GM19023 (cell line): ENCODE data around the gene ANKRD52.
"Not testable (repeated sequence)": the region's sequence is repeated elsewhere in the genome, so short reads cannot be mapped to it uniquely, and the experiment has no call there.

Source experiments
- ATAC-seq: cut with Tn5 transposase; IDR thresholded peaks from one replicate; pipeline ENCODE4 v1.9.1; 2021; ENCODE audit warnings: mild to moderate bottlenecking, moderate library complexity; ENCODE audit not compliant: unreplicated experiment

ANKRD52 gene

DNA sequence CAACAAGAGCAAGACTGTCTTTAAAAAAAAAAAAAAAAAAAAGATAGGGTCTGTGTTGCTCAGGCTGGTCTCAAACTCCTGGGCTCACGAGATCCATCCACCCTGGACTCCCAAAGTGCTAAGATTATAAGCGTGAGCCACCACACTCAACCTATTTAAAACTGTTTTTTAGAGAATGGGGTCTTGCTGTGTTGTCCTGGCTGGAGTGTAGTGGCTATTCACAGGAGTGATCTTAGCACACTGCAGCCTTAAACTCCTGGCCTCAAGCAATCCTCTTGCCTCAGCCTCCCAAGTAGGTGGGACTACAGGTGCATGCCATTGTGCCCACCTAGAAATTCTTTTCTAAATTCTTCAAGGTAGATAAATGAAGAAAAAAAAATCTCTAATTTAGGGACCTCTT, 16.1 kb upstream of the ANKRD52 start:
- no peak for ATAC-seq

DNA sequence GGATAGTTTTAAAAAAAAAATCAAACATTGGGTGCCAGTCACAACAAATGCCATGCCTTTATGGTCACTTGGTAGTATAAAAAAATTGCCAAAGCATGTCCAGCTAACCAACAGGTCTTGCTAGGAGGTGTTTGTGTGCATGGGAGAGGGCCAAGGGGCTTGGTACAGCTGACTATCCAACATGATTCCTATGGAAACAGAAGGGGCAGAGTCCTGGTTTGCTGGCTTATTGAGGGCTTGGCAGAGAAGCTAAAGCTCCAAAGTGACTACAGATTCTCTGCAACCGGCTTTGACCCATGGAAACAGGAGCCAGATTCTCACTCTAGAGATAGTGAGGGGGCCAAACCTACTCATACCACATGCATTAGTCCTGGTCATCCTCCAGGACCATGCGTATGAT, 14.3 kb upstream of the ANKRD52 start:
- ATAC-seq, result not testable (repeated sequence)

DNA sequence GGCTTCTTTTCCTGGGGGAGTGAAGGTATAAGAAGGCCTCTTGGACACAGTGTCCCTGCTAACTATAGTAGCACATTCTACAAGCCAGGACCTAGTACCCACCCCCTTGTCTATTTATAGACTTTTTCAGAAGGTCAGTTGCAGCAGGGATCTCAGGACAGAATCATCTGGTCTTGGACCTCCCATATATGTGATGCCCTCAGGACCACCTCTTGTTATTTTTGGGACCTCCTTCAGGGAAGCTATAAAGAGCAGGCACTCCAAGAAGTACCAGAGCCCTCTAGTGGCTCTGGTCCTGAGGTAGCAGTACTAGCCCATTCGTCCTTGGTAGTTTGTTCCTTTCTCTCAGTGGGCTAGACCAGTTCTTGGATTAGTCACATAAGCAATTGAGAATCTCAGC, 12.8 kb upstream of the ANKRD52 start:
- no peak for ATAC-seq

DNA sequence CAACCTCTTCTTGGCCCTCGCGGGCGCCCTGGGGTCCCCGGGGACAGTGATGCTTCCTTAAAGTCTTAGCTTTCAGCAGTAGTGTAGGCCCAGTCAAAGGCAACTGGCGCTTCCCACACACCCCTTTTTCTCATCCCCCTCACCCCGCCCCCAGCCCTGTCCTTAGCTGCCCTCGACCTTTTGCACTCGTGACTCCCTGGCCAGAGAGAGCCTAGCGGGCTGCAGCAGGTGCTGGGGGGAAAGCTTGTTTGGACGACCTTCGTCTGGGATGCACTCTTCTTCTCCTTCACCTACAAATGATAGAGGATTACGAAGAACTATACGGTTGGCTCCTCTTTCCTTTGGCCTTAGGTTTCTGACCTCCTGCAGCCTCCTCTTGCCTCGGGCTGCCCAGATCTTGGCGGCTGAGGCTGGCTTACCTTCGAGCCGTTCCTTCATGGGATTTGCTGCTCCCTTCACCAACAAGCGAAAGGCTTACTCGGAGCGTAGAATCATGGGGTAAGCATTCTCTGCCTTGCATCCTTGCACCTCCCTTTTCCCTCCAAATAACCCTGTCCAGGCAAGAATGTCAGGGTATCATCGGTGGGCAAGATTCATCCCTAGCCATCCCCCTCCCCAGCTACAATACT, 9.4 kb upstream of the ANKRD52 start:
- peak; percentile 20 for ATAC-seq

DNA sequence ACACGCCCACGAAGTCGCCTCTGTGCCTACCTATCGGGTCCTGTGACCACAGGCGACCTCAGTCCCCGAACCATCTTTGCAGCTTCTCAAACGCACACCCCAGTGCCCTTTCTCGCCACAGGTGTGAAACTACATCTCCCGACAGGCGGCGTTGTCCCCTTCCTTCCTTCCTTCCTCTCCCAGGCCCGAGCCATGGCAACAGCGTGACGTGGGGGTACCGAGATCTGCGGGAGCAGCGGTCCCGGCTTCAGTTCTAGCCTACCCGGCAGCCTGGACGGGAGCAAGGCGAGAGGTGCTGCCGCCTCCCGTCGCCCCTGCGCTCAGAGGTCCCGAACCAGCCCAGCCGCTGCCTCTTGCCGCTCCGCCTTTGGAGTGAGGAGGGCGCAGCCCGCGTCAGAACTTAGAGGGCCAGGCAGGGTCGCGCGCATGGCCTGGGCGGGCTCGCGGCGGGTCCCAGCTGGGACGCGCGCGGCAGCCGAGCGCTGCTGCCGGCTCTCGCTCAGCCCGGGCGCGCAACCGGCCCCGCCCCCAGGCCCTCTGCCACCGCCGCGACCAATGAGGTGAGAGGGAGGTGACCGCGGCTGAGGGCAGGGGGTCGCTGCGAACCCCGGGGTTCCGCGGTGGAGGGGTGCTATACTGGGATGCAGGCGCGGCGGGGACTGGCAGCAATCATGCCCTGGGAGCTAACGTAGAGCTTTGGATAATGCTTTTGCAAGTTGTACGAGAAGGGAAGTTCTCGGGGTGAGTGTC, 8.7 kb upstream of the ANKRD52 start, which contains the start of gene COQ10A:
Gene COQ10A, plus strand, starts transcription at position 250 of the 750 bp plus-strand sequence. Its CDS starts 177 bp downstream, at position 427.
- ATAC-seq, result peak; percentile 93

DNA sequence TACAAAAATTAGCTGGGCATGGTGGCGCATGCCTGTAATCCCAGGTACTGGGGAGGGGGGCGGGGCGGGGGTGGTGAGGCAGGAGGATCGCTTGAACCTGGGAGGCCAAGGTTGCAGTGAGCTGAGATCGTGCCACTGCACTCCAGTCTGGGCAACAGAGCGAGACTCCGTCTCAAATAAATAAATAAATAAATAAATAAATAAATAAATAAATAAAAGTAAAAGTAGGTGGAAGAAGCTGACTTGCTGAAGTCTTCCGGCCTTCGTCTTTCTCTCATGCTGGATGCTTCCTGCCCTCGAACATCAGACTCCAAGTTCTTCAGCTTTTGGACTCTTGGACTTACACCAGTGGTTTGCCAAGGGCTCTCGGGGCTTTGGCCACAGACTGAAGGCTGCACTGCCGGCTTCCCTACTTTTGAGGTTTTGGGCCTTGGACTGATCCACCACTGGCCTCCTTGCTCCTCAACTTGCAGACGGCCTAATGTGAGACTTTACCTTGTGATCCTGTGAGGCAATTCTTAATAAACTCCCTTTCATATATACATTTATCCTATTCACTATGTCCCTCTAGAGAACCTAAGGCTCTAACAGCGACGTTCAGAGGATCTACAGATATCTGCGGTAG, 8.0 kb upstream of the ANKRD52 start:
- not testable (repeated sequence) for ATAC-seq

DNA sequence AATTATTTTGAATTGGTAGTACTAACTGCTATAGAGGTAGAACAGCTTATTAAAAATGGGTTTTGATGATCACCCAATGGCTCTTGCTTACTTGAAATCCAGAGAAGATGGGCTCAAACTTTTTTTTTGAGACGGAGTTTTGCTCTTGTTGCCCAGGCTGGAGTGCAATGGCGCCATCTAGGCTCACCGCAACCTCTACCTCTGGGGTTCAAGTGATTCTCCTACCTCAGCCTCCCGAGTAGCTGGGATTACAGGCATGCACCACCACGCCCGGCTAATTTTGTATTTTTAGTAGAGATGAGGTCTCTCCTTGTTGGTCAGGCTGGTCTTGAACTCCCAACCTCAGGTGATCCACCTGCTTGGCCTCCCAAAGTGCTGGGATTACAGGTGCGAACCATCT, 4.8 kb upstream of the ANKRD52 start:
- not testable (repeated sequence) for ATAC-seq

DNA sequence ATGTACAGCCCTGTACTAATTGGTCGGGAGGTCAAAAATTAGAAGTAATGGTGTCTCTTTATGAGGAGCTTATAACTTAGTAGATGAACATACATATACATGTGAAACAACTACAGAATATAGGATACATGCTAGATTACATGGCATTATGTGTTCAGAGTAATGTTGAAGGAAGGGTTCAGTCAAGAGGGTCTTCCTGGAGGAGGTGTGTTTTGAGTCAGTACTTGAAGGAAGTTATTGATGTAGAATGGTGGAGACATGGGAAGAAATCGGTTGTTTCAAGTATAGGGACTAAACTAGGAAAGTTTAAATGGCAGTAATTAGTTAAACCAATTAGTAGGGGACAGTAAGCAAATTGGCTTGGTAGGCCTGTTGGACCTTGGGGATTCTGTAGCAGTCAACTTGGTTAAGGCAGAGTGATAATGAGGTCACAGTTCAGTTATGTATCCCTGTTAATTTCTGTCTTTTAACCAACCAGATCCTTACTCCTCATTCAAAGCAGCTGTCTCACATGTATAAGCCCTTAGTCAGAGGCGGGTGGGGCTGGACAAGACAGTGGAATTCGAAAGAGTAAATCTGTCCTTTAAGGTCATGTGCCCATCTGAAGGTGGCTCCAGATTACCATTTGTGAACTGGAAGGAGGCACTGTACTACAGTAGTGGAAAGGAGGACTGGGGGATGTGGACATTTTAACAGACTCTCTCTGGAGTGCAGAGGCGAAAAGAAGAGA, 3.5 kb upstream of the ANKRD52 start:
- no peak for ATAC-seq

DNA sequence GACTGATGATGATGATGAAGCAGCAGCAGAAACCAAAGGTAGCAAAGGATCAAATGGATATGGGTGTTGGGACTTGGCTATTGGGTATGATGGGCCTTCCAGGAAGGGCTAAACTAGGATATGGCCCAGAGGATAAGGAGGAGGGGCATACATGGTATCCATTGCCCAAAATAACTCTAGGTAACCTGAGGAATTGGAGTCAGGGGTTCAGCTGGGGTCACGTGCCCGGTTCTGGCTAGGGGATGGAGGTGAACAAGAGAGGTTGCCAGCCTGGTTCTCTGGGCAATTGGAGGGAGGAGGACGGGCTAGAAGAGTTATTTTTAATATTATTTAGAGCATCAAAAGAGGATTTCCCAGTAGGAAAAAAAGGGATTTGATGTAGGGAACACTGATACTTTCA, 2.7 kb upstream of the ANKRD52 start:
- no peak for ATAC-seq

DNA sequence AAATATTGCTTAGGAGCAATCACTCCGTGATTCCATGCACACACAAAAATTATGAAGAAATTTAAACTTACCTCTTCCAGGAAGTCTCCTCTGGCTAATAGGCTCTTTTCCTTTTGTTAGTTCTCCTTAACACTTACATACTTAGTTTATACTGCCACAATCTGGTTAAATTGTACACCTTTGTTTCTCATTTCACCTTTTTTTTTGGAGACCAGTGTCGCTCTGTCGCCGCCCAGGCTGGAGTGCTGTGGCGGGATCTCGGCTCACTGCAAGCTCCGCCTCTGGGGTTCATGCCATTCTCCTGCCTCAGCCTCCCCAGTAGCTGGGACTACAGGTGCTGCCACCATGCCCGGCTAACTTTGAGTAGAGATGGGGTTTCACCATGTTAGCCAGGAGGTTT, 2.2 kb upstream of the ANKRD52 start:
- ATAC-seq, result no peak

DNA sequence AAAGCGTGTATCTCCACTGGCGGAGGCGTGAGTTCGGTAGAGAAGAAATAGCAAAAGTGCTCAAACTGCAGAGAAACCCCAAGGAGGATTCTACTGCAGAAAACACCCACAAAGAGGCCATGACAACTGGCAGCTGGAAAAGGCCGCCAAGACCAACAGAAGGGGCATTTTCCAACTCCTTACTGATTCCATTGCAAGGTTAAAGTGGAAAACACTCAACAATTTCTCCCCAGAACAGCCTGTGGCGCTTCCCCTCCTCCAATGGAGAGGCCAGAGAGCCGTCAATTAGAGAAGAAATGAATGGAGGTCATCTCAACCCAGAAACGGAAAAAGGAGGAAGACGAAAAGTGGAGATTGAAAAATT, 618 bp upstream of the ANKRD52 start:
- no peak for ATAC-seq

DNA sequence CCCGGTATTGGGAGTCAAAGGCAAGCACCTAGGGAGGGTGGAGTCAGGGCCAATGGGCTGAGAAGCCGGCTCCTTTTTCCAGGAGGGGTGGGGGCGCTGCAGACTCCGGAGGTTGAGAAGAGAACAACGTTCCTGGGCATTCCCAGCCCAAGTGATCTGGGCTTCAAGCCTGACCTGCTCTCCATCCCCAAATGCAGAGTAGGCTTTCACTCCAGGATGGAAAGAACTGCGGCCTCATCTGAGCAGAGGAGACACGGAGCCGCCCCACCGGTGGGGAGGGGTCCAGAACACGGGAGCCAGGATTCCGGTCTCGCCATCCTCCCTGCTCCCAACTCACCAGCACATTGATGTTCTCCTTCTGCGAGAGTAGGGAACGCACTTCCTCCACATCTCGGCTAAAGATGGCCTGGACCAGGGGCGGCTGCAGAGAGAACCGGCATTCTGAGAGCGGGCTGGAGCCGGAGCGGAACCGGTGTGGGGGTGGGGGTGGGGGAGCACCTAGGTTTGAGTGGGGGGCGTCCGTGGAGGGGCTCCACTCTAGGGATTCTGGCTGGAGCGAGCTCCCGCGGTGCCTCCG, 605 bp downstream of the ANKRD52 start:
- ATAC-seq, result peak; percentile 11

DNA sequence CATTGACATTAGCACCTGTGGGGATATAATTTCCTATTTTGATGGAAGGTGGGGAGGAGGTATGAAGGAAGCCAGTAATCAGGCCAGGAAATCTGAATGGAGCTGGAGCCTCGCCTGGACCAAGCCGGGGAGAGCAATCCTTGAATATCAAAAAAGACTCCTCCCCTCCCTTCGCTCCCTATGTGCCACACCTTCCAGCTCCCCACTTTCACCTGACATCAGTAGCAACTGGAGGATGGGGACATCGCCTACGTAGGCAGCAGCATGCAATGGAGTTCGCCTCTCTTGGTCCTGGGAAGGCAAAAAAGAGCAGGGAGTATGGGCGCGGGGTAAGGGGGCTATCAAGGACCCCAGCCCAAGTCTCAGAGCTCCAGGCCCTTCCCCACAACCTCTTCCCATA, 1.1 kb downstream of the ANKRD52 start:
- no peak for ATAC-seq

DNA sequence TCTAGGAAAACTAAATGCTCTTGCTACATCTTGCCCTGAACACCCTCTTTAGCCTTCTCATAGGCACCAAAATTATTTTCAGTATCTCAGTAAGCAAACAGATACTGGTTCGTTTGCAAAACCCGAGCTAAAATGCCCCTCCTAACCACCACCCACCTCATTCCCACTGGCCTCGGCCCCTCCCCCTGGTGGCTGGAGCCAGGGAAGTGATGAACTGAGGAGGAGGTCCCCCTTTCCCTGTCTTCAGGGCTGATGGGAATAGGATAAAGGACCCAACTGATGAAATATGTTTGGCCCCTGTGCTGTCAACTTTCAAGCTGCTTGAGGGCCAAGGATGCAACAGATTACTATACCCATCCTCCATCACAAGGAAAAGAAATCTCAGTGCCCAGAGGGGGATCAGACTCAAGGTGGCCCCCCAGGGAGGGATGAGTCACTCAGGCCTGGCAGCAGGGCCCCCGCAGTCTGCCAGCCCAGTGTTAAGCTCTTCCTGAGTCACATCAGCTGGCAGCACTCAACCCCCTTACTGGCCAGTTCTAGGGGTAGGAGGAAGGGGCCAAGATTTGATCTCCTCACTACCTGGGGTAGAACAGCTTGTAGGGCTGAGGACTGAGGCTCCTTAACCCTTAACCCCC, 1.7 kb downstream of the ANKRD52 start:
- no peak for ATAC-seq

DNA sequence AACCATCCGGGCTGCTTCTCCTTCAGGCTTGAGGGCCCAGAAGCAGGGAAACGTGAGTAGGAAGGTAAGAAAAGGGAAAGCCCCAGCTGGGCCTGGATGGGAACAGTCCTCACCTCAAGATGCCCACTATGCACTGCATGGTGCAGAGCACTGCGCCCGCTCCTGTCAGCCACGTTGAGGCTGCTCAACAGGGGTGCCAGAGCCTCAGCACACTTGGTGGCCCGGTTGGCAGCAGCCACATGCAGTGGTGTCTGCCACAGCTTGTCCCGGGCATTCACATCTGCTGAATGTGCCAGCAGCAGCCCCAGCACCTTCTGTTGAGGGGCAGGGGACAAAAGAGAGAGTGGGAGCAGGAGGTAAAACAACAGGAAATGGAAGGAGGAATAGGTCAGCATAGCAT, 2.5 kb downstream of the ANKRD52 start:
- no peak for ATAC-seq

DNA sequence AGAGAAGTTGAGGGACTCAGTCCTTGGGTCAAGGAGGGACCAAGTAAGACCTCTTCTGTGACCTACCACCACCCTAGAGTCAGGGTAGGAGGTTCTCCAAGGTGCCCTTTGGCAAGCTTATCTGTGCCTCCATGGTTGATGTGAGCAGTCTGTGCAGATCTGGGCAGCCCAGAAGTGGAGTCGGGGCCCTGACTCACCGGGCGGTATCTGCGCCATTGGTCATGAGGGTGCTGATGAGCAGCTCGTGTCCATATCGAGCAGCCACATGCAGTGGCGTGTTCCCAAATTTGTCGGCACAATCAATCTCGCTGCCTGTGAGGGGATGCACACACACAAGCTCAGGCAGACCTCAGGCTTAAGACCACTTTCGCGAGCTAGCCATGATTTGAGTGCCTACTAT, 5.1 kb downstream of the ANKRD52 start:
- ATAC-seq, result no peak

DNA sequence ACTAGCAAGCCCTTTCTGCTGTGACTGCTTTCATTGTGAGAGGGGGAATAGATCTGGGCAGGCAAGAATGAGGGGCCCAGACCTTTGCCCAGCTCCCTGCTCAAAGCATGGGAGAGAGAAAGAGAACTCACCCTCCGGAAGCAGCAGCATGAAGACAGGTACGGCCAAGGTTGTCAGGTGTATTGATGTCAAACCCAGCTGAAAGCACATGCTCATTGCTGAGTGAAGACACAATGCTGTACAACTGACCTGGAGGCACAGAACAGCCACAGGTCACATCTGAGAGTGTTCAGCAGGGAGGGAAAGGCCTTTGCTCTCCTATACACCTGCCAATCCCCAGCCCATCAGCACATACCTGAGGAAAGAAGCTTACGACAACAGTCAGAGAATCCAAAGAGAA, 5.5 kb downstream of the ANKRD52 start:
- ATAC-seq, result no peak

DNA sequence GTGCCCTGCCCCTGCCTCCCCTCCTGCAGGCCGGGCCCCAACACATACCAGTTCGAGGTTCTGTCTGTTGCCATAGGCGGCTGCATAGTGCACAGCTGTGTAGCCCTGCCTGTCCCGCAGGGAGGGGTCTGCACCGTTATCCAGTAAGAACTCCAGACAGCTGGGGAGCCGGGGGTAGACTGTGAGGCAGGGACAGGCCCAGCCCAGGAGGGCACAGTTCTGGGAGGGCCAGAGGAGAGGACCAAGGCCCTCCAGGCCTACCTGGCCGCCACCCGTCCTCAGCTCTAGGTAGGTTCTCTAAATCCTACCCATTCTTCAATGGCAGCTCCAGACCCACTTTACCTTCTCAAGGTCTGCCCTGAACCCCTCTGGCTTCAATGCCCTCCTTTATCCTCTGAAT, 9.5 kb downstream of the ANKRD52 start:
- ATAC-seq, result no peak

DNA sequence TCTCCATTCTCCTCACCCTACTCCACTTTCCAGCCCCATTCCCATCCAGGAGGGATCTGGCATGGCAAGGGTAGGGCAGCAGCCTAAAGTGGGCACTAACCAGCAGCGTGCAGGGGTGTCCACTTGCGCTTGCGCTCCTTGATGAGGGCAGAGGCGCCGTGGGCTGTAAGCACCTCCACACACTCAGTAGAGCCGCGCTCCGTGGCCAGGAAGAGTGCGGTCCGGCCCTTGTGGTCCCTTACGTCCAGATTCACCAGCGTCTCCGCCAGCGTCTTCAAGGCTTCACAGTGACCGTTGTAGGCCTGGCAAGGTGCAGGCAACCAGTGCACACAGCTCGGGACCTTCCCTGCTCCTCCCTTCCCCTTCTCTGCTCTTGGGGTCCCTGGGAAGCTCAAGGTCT, 10.3 kb downstream of the ANKRD52 start:
- no peak for ATAC-seq

DNA sequence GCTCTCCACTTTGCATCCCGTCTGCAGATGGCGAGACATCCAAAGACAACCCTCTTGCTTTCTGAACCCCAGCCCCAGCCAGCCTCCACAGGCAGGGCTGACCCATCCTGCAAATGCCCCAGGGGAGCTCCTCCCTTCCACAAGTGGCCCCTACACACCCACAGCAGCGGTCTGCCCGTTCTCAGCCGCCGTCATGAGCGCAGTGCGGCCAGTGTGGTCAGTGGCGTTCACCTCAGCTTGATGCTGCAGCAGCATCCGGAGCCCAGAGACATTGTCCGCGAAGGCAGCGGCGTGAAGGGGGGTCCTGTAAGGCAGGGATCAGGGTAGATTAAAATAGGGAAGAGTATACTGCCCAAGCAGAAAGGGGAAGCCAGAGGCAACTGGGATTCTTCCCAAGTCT, 13.7 kb downstream of the ANKRD52 start:
- no peak for ATAC-seq

DNA sequence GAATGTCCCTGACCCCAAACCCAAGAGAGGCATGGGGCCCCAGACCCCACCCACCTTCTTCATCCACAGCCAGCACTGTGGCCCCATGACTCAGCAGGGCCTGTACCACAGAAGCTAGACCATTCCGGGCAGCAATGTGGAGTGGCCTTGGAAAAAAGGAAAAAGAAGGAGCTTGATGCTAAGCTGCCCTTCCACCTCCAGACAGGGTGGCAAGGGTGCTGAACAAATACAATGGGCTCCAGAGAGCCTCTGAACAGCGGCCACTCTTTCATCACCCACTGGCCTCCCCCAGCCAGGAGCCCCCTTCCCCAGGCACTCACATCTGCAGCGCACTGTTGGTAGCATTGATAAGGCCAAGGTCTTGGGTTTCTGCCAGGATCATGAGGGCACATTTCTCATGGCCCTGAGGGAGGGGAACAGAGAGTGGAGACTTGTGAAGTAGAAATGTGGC, 14.4 kb downstream of the ANKRD52 start:
- no peak for ATAC-seq
